A549 (cell line): Measurements from ENCODE around the gene KIF13A. TPM values are rescaled to one million over a fixed set of nuclear protein-coding genes. Genes with fewer than 3 reads are reported as not detected.
"Not testable (repeated sequence)": the region's sequence is repeated elsewhere in the genome, so short reads cannot be mapped to it uniquely, and the experiment has no call there.

Experiments used
- ATAC-seq, 2 experiments: fragments of 200-7000 bp in 1 of 2; fragments of >200 bp in 1 of 2; cut with Nextera tagmentation in 1 of 2; cut with Tn5 transposase in 1 of 2; 3 replicates each; pipeline versions ENCODE4 v1.8.0 to v1.9.1; 2018 to 2020; ENCODE audit warnings: mild to moderate bottlenecking in 1 of 2, moderate library complexity in 1 of 2
- CTCF ChIA-PET: fragments of 300-600 bp; sonication (Branson Sonifier 250); formaldehyde crosslinking; extraction: SDS; loops from one replicate; lab custom pipeline; 2021; ENCODE audit warnings: antibody characterized with exemption, inconsistent platforms; lab: Yijun Ruan, JAX
- POLR2A ChIA-PET: fragments of 350-600 bp; formaldehyde crosslinking; extraction: SDS; loops from one replicate; lab custom pipeline; 2021; ENCODE audit warnings: antibody characterized with exemption, inconsistent platforms; lab: Yijun Ruan, JAX
- DNase-seq, 2 experiments: peaks; one replicate each; pipeline versions ENCODE4 v3.0.0 to v3.0.0-alpha.2; 2011 to 2016; ENCODE audit warnings: low read depth in 1 of 2, low spot score in 1 of 2
- FAIRE-seq: peaks from 2 replicates; lab custom pipeline; 2011; peaks lifted over from hg19 to GRCh38; lab: Jason Lieb, UNC
- H3K27ac ChIP-seq, 2 experiments: fragments of >200 bp; sonication (Bioruptor Twin); formaldehyde crosslinking; 3 replicates each; pipeline ENCODE4 v1.5.1; 2016 to 2017
- H3K4me1 ChIP-seq: fragments of >200 bp; sonication (Bioruptor Twin); formaldehyde crosslinking; 3 replicates; pipeline ENCODE4 v1.6.1; 2016
- H3K4me2 ChIP-seq: fragments of >200 bp; sonication (Bioruptor Twin); formaldehyde crosslinking; 3 replicates; pipeline ENCODE4 v1.6.1; 2016
- H3K4me3 ChIP-seq: fragments of >200 bp; sonication (Bioruptor Twin); formaldehyde crosslinking; 3 replicates; pipeline ENCODE4 v1.5.1; 2016
- H3K9me3 ChIP-seq: fragments of >200 bp; sonication (Bioruptor Twin); formaldehyde crosslinking; 3 replicates; pipeline ENCODE4 v1.6.1; 2016
- CEBPB ChIP-seq, 2 experiments: fragments of >200 bp in 1 of 2; sonication (Bioruptor Twin) in 1 of 2; formaldehyde crosslinking in 1 of 2; IDR thresholded peaks; 2 replicates each; pipeline ENCODE4 v1.6.1; 2012 to 2016
- FOSB ChIP-seq: fragments of 250-450 bp; sonication (Bioruptor Pico); IDR thresholded peaks from 2 replicates; pipeline ENCODE4 v1.5.0; 2020; ENCODE audit warnings: mild to moderate bottlenecking, moderate library complexity
- FOSL2 ChIP-seq, 2 experiments: fragments of 450-650 bp in 1 of 2; fragments of >200 bp in 1 of 2; sonication (Bioruptor Twin) in 1 of 2; formaldehyde crosslinking; IDR thresholded peaks; 2 replicates each; pipeline versions ENCODE4 v1.5.0 to v1.6.1; 2016 to 2020; ENCODE audit warnings: mild to moderate bottlenecking in 1 of 2, moderate library complexity in 1 of 2
- MAFK ChIP-seq: fragments of 450-650 bp; IDR thresholded peaks from 2 replicates; pipeline ENCODE4 v1.6.1; 2014; ENCODE audit not compliant: partially characterized antibody
- NFE2L2 ChIP-seq: fragments of 150-350 bp; conservative IDR thresholded peaks from 2 replicates; pipeline ENCODE4 v1.6.1; 2014; ENCODE audit warnings: low read length
- NPAS2 ChIP-seq: fragments of 250-450 bp; sonication (Bioruptor Pico); IDR thresholded peaks from 2 replicates; pipeline ENCODE4 v1.8.0; 2022; ENCODE audit warnings: mild to moderate bottlenecking, moderate library complexity, borderline replicate concordance
- NR3C1 ChIP-seq: fragments of >200 bp; sonication (Bioruptor Twin); formaldehyde crosslinking; IDR thresholded peaks from 3 replicates; pipeline ENCODE4 v1.6.1; 2017
- RAD21 ChIP-seq, 2 experiments: fragments of >200 bp in 1 of 2; sonication (Bioruptor Twin) in 1 of 2; formaldehyde crosslinking in 1 of 2; IDR thresholded peaks in 1 of 2; conservative IDR thresholded peaks in 1 of 2; 2 replicates in 1 of 2; 3 replicates in 1 of 2; pipeline ENCODE4 v1.6.1; 2012 to 2018; ENCODE audit warnings: inconsistent platforms in 1 of 2
- RNF2 ChIP-seq: fragments of 200-600 bp; sonication (generic); IDR thresholded peaks from 2 replicates; pipeline ENCODE4 v1.6.1; 2016; ENCODE audit warnings: low read depth, mild to moderate bottlenecking, antibody characterized with exemption, moderate library complexity, borderline replicate concordance
- SMC3 ChIP-seq: fragments of >200 bp; sonication (Bioruptor Twin); formaldehyde crosslinking; IDR thresholded peaks from 3 replicates; pipeline ENCODE4 v1.6.1; 2018; ENCODE audit warnings: inconsistent platforms
- TFCP2L1 ChIP-seq: fragments of 250-450 bp; sonication (Bioruptor Pico); IDR thresholded peaks from 2 replicates; pipeline ENCODE4 v1.5.0; 2021; ENCODE audit warnings: mild to moderate bottlenecking
- ZNF302 ChIP-seq: fragments of 250-450 bp; sonication (Bioruptor Pico); IDR thresholded peaks from 2 replicates; pipeline ENCODE4 v1.9.0; 2021; ENCODE audit warnings: inconsistent platforms, mild to moderate bottlenecking, moderate library complexity
- WGBS: methylation state at CpG from one replicate; pipeline ENCODE4 v1.1.6; 2017; ENCODE audit errors: missing lambda C conversion rate; 5-methylcytosine and 5-hydroxymethylcytosine counted together
- polyA plus RNA-seq, 4 experiments: library from polyadenylated mRNA; depleted of rRNA in 3 of 4; stranded (reverse); fragments of >200 nt; fragmentation: RNase III in 1 of 4; extraction: RNeasy Plus Mini Kit Qiagen cat#74134 plus additional on column Dnase treatment in 1 of 4; gene quantifications; 2 replicates in 3 of 4; 3 replicates in 1 of 4; pipeline ENCODE4 v1.2.3, GENCODE V29; 2011 to 2017
- TF ChIP-seq, protein P1 (sequence below): fragments of >200 bp; sonication (Bioruptor Twin); formaldehyde crosslinking; IDR thresholded peaks from 3 replicates; pipeline ENCODE4 v1.6.1; 2016
- TF ChIP-seq, protein P2 (sequence below): fragments of 200-600 bp; sonication (generic); IDR thresholded peaks from 2 replicates; pipeline ENCODE4 v1.6.1; 2016; ENCODE audit warnings: antibody characterized with exemption, mild to moderate bottlenecking, moderate library complexity

KIF13A gene
- polyA plus RNA-seq, 2 of the 4 experiments (the other 2 are of a cell fraction): 30.2 to 39.4 TPM

DNA sequence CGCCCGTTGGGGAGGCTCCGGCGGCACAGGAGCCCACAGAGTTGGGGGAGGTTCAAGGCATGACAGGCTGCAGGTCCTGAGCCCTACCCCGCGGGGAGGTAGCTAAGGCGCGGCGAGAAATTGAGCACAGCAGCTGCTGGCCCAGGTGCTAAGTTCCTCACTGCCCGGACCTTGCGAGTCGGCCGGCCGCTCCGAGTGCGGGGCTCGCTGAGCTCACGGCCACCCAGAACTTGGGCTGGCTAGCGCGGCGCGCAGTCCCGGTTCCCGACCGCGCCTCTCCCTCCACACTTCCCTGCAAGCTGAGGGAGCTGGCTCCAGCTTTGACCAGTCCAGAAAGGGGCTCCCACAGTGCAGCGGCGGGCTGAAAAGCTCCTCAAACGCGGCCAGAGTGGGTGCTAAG is 23.9 kb upstream of the KIF13A start:
- no peak for TF ChIP-seq NPAS2
- Histone ChIP-seq H3K4me2 (no peak overlapping the region), H3K27ac (no peak overlapping the region), H3K4me3 (no peak overlapping the region), H3K4me1 (no peaks in the 10 kb centered on the region), H3K9me3 (no peaks in the 10 kb centered on the region)
- FAIRE-seq: no peak
- POLR2A ChIA-PET: no interaction called here
- CTCF ChIA-PET: interaction anchor here (1.0 kb wide), 1 partner anchor 112 kb away, joined by 3 read pairs; no protein-coding TSS in a partner anchor
- no peak for ATAC-seq
- 94% methylated on average over 14 of the region's 30 CpGs for WGBS
- no peak for DNase-seq

DNA sequence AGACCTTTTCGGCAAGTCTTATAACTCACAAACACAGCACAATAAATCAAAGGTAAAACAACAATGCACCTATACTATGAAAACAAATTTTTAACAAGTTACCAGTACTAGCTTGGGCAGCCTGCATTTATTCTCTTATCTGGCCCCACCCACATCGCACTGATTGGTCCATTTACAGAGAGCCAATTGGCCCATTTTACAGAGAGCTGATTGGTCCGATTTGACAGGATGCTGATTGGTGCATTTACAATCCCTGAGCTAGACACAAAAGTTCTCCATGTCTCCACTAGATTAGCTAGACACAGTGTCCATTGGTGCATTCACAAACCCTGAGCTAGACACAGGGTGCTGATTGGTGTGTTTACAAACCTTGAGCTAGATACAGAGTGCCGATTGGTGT is 23.1 kb upstream of the KIF13A start:
- H3K27ac ChIP-seq, H3K4me3 ChIP-seq, H3K4me1 ChIP-seq, H3K4me2 ChIP-seq, ATAC-seq, CTCF ChIA-PET, FAIRE-seq, H3K9me3 ChIP-seq, DNase-seq, POLR2A ChIA-PET: not testable (repeated sequence)
- WGBS: 92% methylated on average over 4 of the region's 4 CpGs

DNA sequence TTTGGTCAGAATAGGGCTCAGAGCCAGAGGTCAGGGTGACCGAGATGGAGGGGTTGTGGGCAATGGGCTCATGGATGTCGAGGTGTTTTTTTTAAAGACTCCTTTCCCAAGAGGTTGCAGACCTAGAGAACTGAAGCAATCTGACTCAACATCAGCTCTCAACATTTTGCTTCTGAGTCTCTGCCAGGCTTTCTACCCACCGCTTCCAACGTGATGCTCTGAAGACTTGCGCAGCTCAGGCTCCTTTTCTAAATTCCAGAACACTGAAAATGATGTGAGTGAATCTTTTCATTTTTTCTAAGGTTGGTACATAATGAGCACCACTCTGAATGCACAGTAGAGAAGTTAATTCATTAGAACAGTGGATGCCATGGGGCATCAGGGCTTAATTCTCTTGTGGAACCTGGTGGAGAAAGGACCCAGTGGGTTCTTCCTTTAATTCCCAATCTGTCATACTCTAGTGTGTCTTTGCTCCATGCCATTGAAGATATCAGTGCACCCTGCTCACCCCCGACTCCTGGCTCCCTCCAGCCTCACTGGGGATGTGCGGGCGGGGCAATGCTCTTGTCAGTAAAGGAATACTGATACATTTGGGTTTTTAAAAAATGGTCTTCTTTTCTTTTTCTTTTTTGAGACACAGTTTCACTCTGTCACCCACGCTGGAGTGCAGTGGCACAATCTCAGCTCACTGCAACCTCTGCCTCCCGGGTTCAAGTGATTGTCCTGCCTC is 17.0 kb upstream of the KIF13A start:
- H3K4me1 ChIP-seq: no peaks in the 10 kb centered on the region
- no peaks in the 10 kb centered on the region for H3K9me3 ChIP-seq
- TF ChIP-seq ZNF302 (CRISPR knock-in tag) (no peak), FOSL2 (IDR thresholded peaks at IDR 0.05) (no peak), FOSL2 (CRISPR knock-in tag; IDR thresholded peaks at IDR 0.05) (no peak), NPAS2 (no peak)
- ChIA-PET CTCF (no interaction called here), POLR2A (no interaction called here)
- no peak overlapping the region for H3K4me3 ChIP-seq
- 86% methylated on average over 10 of the region's 10 CpGs for WGBS
- ATAC-seq (no peak), DNase-seq (no peak), FAIRE-seq (no peak)
- no peak overlapping the region for H3K27ac ChIP-seq
- no peak overlapping the region for H3K4me2 ChIP-seq

DNA sequence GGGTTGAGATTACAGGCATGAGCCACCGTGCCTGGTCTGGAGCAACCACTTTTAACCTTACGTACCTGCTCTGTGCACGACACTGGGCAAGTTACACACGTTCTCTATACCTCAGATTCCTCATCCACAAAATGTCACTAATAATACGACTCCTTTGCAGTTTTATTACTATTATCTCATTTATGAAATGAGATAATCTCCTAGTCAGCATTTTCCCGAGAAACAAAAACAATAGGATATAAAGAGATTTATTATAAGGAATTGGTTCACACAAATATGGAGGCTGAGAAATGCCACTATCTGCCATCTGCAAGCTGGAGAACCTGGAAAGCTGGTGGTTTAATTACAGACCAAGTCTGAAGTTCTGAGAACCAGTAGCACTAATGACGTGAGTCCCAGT is 12.0 kb upstream of the KIF13A start:
- POLR2A ChIA-PET: no interaction called here
- 75% methylated on average over 7 of the region's 7 CpGs for WGBS
- CTCF ChIA-PET: interaction anchor here (0.5 kb wide), 1 partner anchor 10 kb away, joined by 3 read pairs; no protein-coding TSS in a partner anchor
- TF ChIP-seq TFCP2L1 (CRISPR knock-in tag): no peak
- TF ChIP-seq MAFK: peak; percentile 78
- TF ChIP-seq, all 56 proteins: peak for 1
- FAIRE-seq: no peak
- no peak for DNase-seq
- Histone ChIP-seq H3K27ac (no peak overlapping the region), H3K4me1 (0 out of 3 replicates have a peak, but pooled peaks cover 8% of the 10 kb centered on the region), H3K4me3 (no peak overlapping the region), H3K4me2 (no peak overlapping the region), H3K9me3 (no peaks in the 10 kb centered on the region)
- ATAC-seq: no peak

DNA sequence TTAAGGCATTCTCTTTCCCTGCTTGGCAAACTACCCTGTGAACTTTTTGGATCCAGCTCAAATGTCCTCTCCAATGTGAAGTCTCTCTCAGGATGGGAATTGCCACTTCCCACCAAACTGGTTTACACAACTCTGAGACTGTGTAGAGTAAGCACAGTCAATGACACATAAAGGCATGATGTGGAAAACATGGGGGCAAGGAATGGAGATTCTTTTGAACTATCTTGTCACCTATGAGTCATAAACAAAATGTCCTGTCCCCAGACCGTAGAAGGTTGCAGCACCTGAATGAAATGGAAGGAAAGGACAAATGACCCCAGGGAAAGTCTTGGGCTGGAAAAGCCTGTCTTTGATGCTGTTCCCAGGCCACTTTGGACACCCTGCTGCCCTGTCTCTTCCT is 11.0 kb upstream of the KIF13A start:
- Histone ChIP-seq H3K27ac (peak overlapping the region in 1 of 2 experiments; percentile 26; a peak in 1 of 6 replicates), H3K4me1 (0 out of 3 replicates have a peak, but pooled peaks cover 8% of the 10 kb centered on the region), H3K4me3 (no peak overlapping the region), H3K4me2 (no peak overlapping the region; the same call in 2 of the 3 replicates), H3K9me3 (no peaks in the 10 kb centered on the region)
- DNase-seq (no peak), FAIRE-seq (no peak), ATAC-seq (no peak)
- 21% methylated on average over 1 of the region's 1 CpG for WGBS
- TF ChIP-seq FOSB (CRISPR knock-in tag) (no peak), FOSL2 (IDR thresholded peaks at IDR 0.05) (no peak), FOSL2 (CRISPR knock-in tag; IDR thresholded peaks at IDR 0.05) (0 out of 2 replicates have a peak, but pooled peaks have one; percentile 29), RAD21 (conservative IDR thresholded peaks at IDR 0.05 in 1 of 2, IDR thresholded peaks at IDR 0.05 in 1 of 2) (no peak)
- TF ChIP-seq, protein P1, sequence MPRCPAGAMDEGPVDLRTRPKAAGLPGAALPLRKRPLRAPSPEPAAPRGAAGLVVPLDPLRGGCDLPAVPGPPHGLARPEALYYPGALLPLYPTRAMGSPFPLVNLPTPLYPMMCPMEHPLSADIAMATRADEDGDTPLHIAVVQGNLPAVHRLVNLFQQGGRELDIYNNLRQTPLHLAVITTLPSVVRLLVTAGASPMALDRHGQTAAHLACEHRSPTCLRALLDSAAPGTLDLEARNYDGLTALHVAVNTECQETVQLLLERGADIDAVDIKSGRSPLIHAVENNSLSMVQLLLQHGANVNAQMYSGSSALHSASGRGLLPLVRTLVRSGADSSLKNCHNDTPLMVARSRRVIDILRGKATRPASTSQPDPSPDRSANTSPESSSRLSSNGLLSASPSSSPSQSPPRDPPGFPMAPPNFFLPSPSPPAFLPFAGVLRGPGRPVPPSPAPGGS: no peak
- ChIA-PET CTCF (no interaction called here), POLR2A (no interaction called here)

DNA sequence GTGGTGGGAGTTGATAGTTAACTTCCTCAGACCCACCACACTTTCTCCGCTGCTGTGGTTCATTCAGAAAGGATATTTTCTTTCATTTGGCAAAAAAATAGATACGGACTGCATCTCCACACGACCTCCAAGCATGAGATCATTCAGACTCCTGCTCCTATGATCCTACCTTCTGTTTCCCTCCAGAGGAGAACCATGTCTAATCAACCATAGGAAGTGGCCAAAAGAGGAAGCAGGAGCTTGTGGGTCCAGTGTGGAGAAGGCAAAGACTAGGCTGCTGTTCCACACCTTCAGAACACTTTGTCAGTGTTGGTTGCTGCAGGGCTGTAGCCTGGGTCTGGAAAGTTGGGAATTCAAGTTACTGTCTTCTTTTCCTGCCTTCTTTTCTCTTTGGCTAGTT is 10.6 kb upstream of the KIF13A start:
- 75% methylated on average over 3 of the region's 3 CpGs for WGBS
- TF ChIP-seq NR3C1: no peak
- TF ChIP-seq CEBPB (IDR thresholded peaks at IDR 0.05): no peak
- no peak for TF ChIP-seq RNF2
- no peak for TF ChIP-seq SMC3
- TF ChIP-seq NFE2L2: no peak
- TF ChIP-seq, protein P2, sequence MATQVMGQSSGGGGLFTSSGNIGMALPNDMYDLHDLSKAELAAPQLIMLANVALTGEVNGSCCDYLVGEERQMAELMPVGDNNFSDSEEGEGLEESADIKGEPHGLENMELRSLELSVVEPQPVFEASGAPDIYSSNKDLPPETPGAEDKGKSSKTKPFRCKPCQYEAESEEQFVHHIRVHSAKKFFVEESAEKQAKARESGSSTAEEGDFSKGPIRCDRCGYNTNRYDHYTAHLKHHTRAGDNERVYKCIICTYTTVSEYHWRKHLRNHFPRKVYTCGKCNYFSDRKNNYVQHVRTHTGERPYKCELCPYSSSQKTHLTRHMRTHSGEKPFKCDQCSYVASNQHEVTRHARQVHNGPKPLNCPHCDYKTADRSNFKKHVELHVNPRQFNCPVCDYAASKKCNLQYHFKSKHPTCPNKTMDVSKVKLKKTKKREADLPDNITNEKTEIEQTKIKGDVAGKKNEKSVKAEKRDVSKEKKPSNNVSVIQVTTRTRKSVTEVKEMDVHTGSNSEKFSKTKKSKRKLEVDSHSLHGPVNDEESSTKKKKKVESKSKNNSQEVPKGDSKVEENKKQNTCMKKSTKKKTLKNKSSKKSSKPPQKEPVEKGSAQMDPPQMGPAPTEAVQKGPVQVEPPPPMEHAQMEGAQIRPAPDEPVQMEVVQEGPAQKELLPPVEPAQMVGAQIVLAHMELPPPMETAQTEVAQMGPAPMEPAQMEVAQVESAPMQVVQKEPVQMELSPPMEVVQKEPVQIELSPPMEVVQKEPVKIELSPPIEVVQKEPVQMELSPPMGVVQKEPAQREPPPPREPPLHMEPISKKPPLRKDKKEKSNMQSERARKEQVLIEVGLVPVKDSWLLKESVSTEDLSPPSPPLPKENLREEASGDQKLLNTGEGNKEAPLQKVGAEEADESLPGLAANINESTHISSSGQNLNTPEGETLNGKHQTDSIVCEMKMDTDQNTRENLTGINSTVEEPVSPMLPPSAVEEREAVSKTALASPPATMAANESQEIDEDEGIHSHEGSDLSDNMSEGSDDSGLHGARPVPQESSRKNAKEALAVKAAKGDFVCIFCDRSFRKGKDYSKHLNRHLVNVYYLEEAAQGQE: no peak
- no peak for FAIRE-seq
- CTCF ChIA-PET: no interaction called here
- Histone ChIP-seq H3K27ac (peak overlapping the region in 1 of 2 experiments; percentile 26; a peak in 1 of 6 replicates), H3K4me1 (0 out of 3 replicates have a peak, but pooled peaks cover 8% of the 10 kb centered on the region), H3K4me2 (no peak overlapping the region), H3K4me3 (no peak overlapping the region), H3K9me3 (no peaks in the 10 kb centered on the region)
- POLR2A ChIA-PET: no interaction called here
- no peak for ATAC-seq
- no peak for DNase-seq
